Astrocyte (in vitro differentiated cells and primary cell): ENCODE results near the gene COPS9.

Experiments used
- EZH2 ChIP-seq: IDR thresholded peaks from 2 replicates; pipeline ENCODE4 v1.6.1; 2012; ENCODE audit warnings: mild to moderate bottlenecking, low read length, inconsistent platforms; ENCODE audit not compliant: insufficient read depth
- TF ChIP-seq, protein P1 (sequence below): IDR thresholded peaks from 2 replicates; pipeline ENCODE4 v1.5.1; 2011; ENCODE audit warnings: low read depth, mild to moderate bottlenecking, inconsistent platforms, low read length, moderate library complexity; ENCODE audit not compliant: insufficient read depth

DNA sequence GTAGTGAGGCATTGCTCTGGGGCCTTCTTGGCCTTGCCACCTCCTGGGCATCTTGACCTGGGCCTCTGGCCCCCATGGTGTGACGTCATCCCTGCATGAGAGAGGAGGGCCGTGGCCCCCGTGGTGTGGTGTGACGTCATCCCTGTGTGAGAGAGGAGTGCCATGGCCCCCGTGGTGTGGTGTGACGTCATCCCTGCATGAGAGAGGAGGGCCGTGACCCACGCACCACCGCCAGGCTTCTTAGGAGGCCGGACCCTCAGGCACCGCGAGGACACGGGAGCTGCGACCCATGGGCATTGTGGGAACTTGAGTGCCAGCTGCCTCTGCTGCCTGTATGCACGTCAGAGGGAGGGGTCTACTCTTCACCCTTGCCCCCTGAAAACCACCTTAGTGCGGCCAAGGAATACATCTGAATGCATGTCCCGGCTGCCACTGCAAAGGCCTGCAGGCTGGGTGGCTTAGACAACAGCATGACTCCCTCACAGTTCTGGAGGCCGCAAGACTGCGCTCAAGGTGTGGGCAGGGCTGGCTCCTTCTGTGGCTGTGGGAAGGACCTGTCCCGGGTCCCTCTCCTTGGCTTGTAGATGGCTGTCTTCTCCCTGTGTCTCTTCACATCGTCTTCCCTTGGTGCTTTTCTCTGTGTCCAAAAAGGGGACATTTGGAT is 25.1 kb upstream of the COPS9 start:
- TF ChIP-seq, protein P1, sequence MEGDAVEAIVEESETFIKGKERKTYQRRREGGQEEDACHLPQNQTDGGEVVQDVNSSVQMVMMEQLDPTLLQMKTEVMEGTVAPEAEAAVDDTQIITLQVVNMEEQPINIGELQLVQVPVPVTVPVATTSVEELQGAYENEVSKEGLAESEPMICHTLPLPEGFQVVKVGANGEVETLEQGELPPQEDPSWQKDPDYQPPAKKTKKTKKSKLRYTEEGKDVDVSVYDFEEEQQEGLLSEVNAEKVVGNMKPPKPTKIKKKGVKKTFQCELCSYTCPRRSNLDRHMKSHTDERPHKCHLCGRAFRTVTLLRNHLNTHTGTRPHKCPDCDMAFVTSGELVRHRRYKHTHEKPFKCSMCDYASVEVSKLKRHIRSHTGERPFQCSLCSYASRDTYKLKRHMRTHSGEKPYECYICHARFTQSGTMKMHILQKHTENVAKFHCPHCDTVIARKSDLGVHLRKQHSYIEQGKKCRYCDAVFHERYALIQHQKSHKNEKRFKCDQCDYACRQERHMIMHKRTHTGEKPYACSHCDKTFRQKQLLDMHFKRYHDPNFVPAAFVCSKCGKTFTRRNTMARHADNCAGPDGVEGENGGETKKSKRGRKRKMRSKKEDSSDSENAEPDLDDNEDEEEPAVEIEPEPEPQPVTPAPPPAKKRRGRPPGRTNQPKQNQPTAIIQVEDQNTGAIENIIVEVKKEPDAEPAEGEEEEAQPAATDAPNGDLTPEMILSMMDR = no peak
- no peak for TF ChIP-seq EZH2
